ENCODE results near the gene ATAD3B. TPM values are rescaled to one million over a fixed set of nuclear protein-coding genes. Genes with fewer than 3 reads are reported as not detected.

The ATAD3B gene, protein sequence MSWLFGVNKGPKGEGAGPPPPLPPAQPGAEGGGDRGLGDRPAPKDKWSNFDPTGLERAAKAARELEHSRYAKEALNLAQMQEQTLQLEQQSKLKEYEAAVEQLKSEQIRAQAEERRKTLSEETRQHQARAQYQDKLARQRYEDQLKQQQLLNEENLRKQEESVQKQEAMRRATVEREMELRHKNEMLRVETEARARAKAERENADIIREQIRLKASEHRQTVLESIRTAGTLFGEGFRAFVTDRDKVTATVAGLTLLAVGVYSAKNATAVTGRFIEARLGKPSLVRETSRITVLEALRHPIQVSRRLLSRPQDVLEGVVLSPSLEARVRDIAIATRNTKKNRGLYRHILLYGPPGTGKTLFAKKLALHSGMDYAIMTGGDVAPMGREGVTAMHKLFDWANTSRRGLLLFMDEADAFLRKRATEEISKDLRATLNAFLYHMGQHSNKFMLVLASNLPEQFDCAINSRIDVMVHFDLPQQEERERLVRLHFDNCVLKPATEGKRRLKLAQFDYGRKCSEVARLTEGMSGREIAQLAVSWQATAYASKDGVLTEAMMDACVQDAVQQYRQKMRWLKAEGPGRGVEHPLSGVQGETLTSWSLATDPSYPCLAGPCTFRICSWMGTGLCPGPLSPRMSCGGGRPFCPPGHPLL
- total RNA-seq (2021) (46.1 and 68.9 TPM in 2 replicates), Bru-seq, nascent RNA (percentile 68 among the genes with signal in this experiment), BruChase-seq, experiment 1, labeled RNA remaining after a 2-hour chase (percentile 80 among the genes with signal in this experiment), BruChase-seq, experiment 2, labeled RNA remaining after a 6-hour chase (percentile 86 among the genes with signal in this experiment)
- long read RNA-seq, full-length matches to known transcripts, result 40 of 59 reads
- long read RNA-seq, partial matches to known transcripts, result 9 of 59 reads
- long read RNA-seq, other reads (novel, unspliced or antisense), result 10 of 59 reads

DNA sequence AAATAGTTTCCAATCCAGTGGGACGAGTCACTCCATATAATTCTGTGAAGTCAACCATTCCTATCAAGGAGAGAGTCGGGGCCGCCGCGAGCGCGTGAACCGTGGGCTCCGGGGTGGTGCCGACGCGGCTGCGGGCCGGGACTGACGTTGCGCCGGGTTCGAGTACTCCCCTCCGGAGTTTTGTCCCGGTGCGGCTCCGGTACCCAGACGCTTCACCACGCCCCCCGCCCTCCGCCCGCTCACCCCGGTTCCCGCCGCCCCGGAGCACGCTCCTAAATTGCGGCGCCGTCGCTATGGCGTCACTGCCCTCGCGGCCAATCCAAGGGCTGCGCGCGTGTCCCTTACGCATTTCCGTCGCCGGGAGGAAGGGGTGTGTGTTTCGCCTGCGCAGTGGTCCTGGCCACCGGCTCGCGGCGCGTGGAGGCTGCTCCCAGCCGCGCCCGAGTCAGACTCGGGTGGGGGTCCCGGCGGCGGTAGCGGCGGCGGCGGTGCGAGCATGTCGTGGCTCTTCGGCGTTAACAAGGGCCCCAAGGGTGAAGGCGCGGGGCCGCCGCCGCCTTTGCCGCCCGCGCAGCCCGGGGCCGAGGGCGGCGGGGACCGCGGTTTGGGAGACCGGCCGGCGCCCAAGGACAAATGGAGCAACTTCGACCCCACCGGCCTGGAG, at the start of gene ATAD3B:
TSS of gene ATAD3B (plus strand) at position 377 of the 664 bp plus-strand sequence. CDS start at position 497, 120 bp downstream.
- no peaks in the 10 kb centered on the region for H3K9me3 ChIP-seq (ENCODE audit: low read depth, low read length, poor library complexity, severe bottlenecking)
- TF ChIP-seq CTCF (conservative IDR thresholded peaks at IDR 0.05; ENCODE audit: low read depth, low read length), result no peak
- peak within 1 kb of the TSS; percentile 77 for H3K27ac ChIP-seq (ENCODE audit: low read depth, low read length, poor library complexity, severe bottlenecking)
- H3K4me3 ChIP-seq (ENCODE audit: low read depth, low read length, poor library complexity, severe bottlenecking), result peak within 1 kb of the TSS; percentile 77
- no TSS peak for BruUV-seq (replicated peaks)
- ChIA-PET POLR2A (ENCODE audit: low non-redundant PET) (no interaction called here), CTCF (no interaction called here)
- H3K4me1 ChIP-seq (ENCODE audit: insufficient read depth, low read length, poor library complexity, severe bottlenecking), result peaks cover 2% of the 10 kb centered on the region
- intact Hi-C loops (cut with micrococcal nuclease; ENCODE audit: unreplicated experiment), result no loop called here
- H3K27me3 ChIP-seq (replicated peaks; ENCODE audit: insufficient read depth, low read depth, low read length, poor library complexity), result no peaks in the 10 kb centered on the region
- no peaks in the 10 kb centered on the region for H3K36me3 ChIP-seq (ENCODE audit: insufficient read depth, low read length, poor library complexity, severe bottlenecking)
- peak; percentile 97 for DNase-seq (ENCODE audit: low spot score)

DNA sequence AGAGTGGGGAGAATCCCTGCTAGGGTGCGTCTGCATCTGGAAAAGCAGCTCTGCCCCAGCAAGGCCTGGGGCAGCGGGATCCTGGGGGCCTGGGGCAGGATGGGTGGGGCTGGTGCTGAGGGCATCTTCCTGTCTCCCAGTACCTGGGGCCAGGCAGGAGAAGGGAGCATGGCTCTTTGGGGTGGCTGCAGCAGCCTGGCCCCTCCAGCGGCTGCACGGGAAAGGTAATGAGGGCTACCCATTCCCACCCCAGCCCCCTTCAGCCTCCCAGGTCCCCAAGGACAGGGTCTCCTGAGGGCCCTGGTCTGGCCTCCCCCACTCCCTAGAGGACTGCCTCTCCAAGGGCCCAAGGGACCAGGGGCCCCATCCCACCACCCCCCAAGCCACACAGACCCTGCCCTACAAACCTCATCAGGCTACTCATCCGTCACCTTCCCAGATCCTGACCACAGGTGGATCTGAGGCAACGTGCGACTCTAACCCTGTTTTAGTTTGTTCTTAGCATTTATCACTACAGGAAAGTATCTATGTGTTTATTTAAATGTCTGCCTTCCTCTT, 49.6 kb upstream of the ATAD3B start:
- no peaks in the 10 kb centered on the region for H3K9me3 ChIP-seq (ENCODE audit: low read depth, low read length, poor library complexity, severe bottlenecking)
- no TSS peak for BruUV-seq (replicated peaks)
- no peak for DNase-seq (ENCODE audit: low spot score)
- H3K4me1 ChIP-seq (ENCODE audit: insufficient read depth, low read length, poor library complexity, severe bottlenecking), result no peaks in the 10 kb centered on the region
- H3K4me3 ChIP-seq (ENCODE audit: low read depth, low read length, poor library complexity, severe bottlenecking), result no peak overlapping the region
- H3K36me3 ChIP-seq (ENCODE audit: insufficient read depth, low read length, poor library complexity, severe bottlenecking), result no peaks in the 10 kb centered on the region
- no peak overlapping the region for H3K27ac ChIP-seq (ENCODE audit: low read depth, low read length, poor library complexity, severe bottlenecking)
- POLR2A ChIA-PET (ENCODE audit: low non-redundant PET), result no interaction called here
- TF ChIP-seq EZH2 (IDR thresholded peaks at IDR 0.05; ENCODE audit: borderline replicate concordance, low read depth, low read length, poor library complexity, severe bottlenecking), result no peak
- TF ChIP-seq CTCF (conservative IDR thresholded peaks at IDR 0.05; ENCODE audit: low read depth, low read length), result no peak
- H3K27me3 ChIP-seq (replicated peaks; ENCODE audit: insufficient read depth, low read depth, low read length, poor library complexity), result no peaks in the 10 kb centered on the region
- CTCF ChIA-PET, result interaction anchor here (0.5 to 0.6 kb wide), 2 partner anchors 151 to 487 kb away, joined by 3 to 6 read pairs; no protein-coding TSS in a partner anchor
- intact Hi-C loops (cut with micrococcal nuclease; ENCODE audit: unreplicated experiment), result no loop called here

Data from A673 (cell line).